Measurements from ENCODE around the gene RIMS1.

The RIMS1 gene

DNA sequence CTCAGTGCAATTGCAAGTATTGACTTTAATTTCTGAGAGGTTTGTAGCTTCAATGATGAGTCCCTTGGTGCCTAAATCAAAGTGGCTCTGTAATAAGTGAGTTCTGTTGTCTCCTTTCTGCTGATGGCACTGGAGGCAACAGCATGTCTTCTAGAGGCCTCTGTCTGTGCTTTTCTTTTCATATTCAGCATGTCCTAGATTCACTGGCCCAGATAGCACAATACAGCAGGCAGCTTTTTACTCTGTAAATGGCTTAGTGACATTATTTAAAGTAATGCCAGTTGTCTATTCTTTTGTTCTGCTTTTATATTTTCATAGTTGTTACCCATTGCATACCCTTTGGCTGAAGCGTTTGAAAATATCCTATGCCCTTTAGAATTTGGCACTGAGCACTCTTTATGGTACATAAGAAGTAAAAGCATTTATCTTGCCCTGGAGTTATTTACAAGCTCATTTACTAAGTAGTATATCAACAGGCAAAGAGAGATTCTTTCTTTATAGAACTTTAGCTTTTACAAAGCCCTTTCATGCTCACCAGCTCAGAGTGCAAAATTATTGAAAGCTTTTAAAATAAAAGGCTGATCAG is 464.0 kb downstream of the RIMS1 start:
- DNase-seq (ENCODE audit: low spot score) = peak; percentile 26

DNA sequence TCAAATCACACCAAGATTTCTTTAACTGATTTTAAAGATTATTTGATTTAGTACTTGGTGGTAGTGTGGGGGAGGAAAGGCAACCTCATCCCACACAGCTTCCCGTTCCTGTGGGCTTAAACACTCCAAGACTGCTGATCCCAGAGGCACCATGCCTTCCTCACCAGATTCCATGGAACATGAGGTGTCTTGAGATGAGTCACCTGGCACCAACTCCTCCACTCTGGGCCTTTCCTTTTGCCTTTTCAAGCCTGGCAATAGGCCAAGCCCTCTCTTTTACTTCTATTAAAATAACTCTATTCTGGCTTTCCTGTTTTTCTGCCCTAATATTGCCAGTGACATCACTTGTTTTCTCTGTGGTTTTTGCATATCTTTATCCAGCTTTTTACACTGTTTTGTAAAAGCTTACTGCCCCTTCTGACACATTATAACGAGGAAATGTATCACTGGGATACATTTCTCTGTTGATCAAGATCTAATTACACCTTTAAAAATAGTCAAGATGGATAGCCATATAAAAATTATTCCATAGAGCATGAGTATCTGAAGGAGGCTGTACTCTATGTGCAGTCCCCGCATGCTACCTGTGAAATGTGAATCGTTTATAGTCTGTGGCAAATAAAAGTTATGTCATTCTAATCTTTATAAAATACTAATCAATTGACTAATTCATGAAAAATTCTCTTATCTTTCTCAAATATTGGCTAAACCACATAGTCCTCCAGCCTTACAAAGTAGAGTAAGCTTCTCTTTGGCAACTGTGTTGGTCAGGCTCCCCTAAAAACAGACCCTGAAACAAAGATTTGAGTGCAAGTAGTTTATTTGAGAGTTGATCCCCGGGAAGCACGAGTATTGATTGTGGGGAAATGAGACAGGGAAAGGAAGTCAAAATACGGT is 477.7 kb downstream of the RIMS1 start:
- DNase-seq (ENCODE audit: low spot score) = no peak

DNA sequence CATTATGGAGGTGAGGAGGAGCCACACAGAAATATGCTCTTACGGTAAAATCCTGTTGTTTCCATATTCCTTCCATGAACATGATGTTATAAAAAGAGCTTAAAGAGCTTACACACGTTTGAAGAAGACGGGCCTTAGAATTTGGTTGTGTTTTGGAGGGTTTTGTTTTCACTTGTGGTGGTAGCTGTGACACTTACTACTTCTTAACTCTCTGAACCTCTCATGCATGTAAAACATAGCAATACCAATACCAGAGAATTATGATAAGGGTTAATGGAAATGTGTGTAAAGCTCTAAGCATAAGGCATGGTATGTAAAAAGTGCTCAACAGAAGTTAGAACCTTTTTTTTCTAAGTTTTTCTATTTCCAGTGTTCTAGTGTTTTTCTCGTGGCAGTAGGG is 479.4 kb downstream of the RIMS1 start:
- DNase-seq (ENCODE audit: low spot score) = no peak

DNA sequence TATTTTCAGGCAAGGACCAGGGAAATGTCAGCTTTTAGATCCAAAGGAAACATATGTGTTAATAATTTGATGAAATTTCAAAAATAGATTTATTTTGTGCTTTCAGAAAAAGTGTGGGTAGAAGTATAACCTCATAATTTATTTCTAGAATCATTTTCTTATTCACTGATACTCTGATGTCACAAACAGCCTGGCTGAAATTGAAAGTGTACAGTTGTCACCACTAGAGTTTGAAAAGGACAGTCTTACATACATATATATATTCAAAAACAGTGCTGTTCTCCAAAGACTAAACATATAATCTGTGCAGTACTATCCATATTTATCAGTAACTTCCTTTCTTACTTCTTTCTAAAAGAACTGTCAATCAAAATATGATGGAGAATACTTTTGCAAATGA is 481.1 kb downstream of the RIMS1 start:
- DNase-seq (ENCODE audit: low spot score) = no peak

DNA sequence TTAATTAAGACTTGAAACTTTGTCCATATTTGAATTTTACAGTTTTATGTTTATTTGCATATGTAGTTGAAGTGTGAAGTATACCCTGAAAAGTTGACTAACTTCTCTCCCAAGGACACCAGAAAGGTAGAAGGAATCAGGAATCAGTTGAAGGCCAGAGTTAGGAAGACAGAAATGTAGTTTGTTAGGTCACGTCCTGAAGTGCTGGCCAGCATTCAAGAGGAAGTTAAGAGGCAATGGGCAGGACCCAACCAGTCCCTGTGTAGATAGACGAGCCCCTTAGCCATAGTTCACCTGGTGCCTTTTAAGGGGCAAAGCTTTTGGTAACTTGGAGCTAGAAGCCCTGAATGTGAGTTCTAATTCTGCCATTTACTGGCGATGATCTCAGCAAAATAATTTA is 485.1 kb downstream of the RIMS1 start:
- DNase-seq (ENCODE audit: low spot score) = no peak

DNA sequence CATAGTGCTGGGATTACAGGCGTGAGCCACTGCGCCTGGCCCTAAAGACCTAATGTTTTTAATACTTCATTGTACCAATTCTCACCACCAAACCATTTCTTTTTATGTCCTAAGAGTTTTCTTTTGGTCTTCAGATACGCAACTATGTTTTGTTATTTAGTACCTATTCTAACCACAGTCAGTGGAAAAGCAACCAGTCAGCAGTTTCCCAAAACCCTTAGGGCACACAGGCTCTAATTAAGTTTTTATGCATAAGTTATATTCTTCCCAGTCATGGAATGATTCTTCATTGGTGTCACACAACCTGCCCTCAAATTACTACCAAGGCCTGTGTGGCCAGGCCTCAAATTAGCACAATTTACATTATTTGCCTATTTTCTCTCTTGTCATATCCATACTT is 487.8 kb downstream of the RIMS1 start:
- DNase-seq (ENCODE audit: low spot score) = no peak

DNA sequence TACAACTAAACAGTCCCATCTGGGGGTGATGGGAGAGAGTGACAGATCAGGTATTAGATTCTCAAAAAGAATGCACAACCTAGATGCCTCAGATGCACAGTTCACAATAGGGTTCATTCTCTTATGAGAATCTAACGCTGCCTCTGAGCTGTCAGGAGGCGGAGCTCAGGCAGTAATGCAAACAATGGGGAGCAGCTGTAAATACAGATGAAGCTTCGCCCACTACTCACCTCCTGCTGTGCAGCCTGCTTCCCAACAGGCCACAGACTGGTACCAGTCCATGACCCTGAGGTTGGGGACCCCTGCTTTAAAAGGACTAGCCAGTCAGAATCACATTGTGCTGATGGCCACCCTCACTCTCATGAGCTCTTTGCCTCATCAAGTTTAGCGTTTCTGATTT is 488.5 kb downstream of the RIMS1 start:
- DNase-seq (ENCODE audit: low spot score) = no peak

DNA sequence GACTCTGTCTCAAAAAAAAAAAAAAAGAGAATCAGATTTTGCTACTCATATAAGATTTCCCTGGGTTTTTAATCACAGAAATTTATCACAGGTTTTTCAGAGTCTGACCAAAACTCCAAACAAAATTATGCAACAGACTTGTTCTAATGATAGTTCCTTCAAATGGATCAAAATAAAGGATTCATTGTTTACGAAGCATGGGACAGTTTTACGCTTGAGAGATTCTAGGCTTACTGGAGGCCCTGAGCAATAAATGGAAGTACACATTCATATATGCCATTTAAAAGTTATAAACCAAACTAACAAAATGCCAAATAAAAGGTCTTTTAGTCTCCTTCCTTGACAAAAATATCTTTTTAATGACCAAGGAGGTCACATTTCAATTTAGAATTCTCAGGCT is 490.4 kb downstream of the RIMS1 start:
- DNase-seq (ENCODE audit: low spot score) = peak; percentile 46

DNA sequence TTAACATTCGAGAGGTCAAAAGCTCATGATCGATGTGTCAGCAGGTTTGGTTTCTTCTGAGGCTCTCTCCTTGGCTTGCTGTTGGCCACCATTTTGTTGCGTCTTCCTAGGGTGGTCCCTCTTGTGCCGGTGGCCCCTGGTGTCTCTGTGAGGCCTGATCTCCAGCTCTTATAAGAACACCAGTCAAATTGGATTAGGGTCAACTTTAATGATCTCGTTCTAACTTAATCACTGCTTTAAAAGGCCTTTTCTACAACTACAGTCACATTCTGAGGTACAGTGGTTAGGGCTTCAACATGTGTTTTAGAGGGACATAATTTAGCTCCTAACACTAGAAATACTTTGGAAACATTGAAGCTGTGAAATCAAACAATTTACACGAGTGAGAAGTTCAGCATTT is 494.7 kb downstream of the RIMS1 start:
- DNase-seq (ENCODE audit: low spot score) = no peak

DNA sequence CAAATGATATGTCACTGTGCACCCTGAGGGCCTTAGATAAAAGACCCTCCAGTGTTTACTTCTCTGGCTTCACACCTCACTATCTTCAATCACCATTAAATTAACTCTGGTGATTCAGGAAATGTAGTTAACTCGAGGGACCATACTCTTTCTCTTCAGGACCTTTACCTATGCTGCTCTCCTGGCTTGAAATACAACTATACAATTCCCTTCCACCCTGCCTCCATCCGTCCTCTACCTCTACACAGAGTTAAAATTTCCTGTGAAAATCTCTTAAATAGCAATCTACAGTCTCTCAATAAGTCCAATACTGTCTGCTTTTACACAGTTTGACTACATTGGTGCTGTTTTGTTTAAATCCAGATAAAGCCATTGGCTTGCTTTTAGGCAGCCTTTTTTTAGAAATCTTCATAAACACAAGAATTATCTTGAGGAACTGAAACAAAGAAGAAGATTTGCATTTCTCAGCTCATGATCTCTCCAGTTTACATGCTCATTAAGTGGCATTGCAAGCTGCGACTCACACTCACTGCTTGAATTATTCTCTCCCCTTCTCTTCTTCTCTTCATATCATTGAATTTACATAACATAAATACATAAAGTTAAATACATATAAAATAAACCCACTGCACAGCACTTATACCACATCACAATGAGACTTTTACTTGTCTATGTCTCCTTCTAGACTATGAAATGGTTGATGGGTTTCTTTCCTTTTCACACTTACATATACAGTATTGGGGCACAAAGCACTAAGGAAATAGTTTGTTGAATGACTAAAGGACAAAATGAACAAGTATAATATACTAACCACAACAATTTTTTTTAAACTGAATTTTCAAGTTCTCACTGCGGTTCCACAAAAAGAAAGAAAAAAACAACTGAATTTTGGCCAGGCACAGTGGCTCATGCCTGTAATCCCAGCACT is 496.5 kb downstream of the RIMS1 start:
- DNase-seq (ENCODE audit: low spot score) = no peak

DNA sequence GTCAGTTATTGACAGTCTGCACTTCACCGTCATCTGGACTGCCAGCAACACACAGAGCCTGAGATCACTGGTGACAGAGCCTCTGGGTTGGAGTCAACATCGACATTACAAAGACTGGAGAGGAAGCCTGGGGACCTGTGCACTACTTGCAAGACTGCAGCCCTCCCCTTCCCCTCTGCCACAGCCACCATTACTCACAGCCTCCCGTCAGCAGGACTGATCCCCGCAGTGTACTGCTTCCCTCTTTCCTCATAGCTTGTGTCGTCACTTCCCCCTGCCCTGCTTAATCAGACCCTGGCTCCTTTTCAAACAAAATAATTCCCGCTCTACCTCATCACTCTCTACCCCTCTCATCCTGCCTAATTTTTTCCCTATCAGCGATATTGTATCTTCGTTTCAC is 500.0 kb downstream of the RIMS1 start:
- no peak for DNase-seq (ENCODE audit: low spot score)

DNA sequence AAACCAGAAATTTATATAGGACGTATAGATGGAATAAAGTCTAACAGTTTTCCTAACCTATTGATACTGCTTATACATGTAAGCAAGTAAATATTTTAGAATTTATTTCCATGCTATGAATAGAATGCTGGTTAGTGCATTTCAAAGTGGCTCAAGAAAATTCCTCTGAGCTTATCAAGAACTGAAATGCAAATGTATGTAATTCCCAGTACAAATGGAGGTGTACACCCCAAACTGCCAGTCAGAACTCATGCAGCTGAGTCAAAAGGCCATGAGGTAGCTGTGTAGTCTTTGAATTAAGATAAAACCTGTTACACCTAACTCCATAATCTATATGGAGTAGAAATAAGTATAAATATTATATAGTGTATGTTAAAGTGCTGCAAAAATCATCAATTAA is 503.3 kb downstream of the RIMS1 start:
- DNase-seq (ENCODE audit: low spot score) = no peak

DNA sequence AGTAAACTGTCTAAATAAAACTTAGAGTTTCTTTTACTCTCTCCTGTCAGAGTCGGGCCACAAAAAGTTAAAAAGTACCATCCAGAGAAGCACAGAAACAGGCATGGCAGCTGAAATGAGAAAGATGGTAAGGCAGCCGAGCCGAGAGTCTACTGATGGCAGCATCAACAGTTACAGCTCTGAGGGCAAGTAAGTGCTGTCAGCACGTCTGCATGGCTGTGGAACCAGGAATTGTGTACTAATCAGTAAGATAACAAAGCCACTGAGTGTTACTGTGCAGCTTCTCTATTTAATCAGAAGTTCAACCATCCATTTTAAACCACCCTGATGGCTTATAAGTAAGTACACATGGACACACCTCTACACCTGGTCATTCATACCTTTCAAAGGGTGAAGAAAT is 504.2 kb downstream of the RIMS1 start:
- no peak for DNase-seq (ENCODE audit: low spot score)

DNA sequence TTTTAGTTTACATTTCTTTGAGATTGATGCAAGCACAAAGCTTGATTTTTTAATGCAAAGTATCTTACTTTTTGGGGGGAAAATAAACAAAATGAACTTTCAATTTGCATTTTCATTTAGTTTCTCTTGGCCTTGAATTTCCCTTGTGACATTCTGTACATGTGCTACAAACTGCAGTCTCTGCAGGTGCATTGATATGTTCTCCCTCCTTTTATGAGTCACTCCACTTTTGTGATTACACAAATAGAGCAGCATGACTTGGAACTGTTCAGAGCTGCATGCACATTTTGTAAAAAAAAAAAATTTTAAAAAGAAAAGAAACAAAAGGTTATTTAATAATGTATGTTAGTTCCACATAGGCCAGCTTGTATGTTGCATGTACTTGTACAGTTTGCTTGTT is 515.5 kb downstream of the RIMS1 start:
- no peak for DNase-seq (ENCODE audit: low spot score)

DNA sequence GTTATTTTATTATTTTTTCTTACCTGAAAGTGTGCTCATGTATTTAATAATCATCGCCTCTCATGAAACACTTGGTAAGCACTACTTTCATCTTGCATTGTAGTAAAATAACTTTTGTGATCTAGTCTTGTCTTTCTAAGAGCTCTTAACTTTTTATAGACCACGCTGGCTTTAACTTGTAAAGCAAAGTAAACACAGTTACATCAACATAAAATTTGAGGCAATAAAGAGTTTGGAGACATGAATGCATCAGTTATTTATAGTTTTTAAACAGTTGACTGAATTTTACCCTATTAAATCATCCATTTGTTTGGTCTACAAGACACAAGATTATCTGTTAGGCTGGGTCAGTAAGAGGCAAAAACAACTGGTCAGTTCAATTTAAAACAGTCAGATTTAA is 517.1 kb downstream of the RIMS1 start:
- DNase-seq (ENCODE audit: low spot score) = no peak

DNA sequence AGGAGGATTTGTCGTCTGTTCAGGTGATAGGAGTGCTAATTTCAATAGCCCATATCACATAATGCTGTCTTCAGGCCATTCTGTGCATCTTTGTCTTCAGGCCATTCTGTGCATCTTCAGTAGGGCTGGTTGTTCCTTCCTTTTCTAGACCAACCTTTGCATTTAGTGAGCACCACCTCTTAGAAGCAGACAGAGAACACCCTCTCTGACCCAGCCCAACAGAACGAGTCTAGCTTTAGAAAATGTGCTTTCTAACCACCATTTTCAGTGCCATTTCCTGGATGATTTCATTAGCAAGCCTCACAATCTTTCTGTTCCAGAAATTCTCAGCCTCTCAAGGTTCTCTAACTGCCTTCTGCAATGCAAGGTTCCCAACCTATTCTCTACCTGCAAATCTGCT is 520.2 kb downstream of the RIMS1 start:
- DNase-seq (ENCODE audit: low spot score) = no peak

DNA sequence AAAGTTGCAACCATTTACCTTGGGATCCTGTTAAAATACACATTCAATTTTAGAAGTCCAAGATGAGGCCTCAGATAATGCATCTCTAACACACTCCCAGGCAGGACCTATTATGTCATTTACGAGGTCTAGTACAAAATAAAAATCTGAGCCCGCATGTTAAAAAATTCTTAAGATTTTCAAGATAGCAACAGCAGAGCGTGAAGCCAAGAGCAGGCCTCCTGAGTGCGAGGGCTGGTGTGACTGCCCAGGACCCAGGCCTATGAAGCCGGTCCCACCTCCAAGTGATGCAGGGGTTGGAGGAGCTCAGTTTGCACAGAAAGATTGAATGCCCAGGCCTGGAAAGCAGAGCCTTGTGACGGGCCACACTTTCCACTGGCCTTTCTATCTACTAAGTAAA is 524.4 kb downstream of the RIMS1 start:
- DNase-seq (ENCODE audit: low spot score) = no peak

DNA sequence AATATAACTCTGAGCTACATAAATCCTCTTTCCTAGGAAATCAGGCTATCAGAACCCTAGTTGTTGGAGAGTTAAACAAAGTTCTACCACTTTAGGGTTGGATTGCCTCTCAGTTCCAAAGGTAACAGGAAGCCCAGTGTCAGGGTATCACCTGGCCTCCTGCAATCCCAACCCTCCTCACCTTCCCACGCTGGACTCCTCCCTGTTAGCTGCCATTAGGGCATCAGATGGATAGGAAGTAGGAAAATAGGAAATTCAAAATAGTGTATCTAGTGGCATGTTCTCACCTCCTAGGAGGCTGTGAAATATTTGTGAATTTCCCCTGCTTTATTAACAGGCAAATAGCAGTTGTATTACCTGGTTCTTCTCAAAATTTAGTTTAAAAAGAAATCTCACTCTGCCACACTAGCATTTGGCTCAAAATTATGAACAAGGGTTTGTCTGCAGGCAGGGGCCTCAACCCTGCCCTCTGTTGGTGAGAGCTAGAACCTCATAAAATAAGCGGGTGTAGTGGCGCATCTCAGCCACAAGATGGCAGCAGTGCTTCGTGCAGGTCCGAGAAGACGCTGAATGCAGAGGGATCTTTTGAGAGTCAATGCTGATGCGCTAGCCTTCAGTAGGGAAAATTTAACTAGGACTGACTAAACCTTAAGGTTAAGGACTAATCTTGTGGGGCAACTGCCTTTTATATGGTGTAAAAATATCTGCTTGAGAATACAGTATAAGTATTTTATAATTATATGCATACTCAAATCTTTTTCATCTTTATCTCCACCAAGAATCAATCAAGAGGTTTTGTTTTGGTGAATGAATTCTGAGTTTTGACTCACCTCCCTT is 525.7 kb downstream of the RIMS1 start:
- peak; percentile 86 for DNase-seq (ENCODE audit: low spot score)

DNA sequence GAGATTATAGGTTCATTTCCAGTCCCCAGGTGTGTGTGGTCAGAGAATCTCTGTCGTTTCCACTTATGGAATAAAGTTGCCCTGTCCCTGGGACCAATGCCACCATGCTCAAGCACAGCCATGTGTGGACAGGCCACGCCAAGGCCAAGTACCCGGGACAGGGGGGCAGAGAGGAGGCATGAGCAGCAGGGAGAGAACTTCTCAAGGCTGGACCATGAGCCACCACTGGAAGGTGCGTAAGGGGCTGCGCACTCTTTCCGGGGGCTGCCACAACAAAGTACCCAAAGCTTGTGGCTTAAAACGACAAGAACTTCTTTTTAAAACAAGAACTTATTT is 526.3 kb downstream of the RIMS1 start:
- no peak for DNase-seq (ENCODE audit: low spot score)

DNA sequence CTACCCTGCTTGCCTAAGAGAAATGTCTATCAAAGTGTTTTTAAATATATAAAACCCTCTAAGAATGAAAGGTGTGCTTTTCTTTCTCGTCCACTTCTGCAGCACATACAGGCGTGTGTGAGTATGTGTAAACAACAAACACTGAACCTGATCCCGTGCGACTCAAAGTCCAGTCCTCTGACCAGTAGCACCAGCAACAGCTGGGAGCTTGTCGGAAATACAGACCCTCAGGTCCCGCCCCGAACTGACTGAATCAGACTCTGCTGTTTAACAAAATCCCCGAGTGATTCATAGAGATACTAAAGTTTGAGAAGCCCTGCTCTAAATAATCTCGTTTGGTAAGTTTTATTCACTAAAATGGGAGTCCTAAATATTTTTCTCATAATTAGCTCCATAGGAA is 527.5 kb downstream of the RIMS1 start:
- no peak for DNase-seq (ENCODE audit: low spot score)

DNA sequence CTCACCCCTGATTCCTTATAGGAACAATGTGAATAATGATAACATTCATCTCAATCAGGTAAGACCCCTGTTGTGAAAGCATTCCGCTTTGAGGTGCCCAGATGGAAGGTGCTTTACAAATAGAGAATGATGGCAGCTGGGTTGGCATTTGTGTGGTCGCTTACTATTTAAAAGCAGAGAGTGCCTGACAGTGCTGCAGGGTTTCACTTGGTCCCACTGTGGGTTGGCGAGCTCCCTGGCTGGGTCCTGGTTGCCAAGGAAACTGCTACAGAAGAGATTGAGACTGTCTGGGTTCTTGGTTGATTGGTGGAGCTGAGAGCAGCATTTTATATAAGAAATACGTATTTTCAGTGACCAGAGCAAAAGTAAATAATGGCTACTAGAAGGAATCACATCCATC is 528.3 kb downstream of the RIMS1 start:
- DNase-seq (ENCODE audit: low spot score) = no peak
